SK-N-DZ (cell line): Measurements from ENCODE around the gene SBF1.

Experiments used
- DNase-seq: peaks from one replicate; pipeline ENCODE4 v3.0.0-alpha.2; 2015; ENCODE audit warnings: low spot score

SBF1 gene

GRCh38 chr22:50467773-50468440 is 6.9 kb downstream of the SBF1 start:
- no peak for DNase-seq

GRCh38 chr22:50467341-50467740 is 7.5 kb downstream of the SBF1 start:
- DNase-seq = no peak

GRCh38 chr22:50465066-50465930 is 9.5 kb downstream of the SBF1 start:
- DNase-seq = no peak

GRCh38 chr22:50464451-50464850 is 10.4 kb downstream of the SBF1 start:
- no peak for DNase-seq

GRCh38 chr22:50463188-50463900 is 11.5 kb downstream of the SBF1 start:
- no peak for DNase-seq

- DNase-seq = no peak
Observed at GRCh38 chr22:50461979-50462540, 12.8 kb downstream of the SBF1 start.

GRCh38 chr22:50461536-50461935 is 13.3 kb downstream of the SBF1 start:
- DNase-seq = no peak

- no peak for DNase-seq
Observed at GRCh38 chr22:50460938-50461337, 13.9 kb downstream of the SBF1 start.

- no peak for DNase-seq
Observed at GRCh38 chr22:50459496-50460140, 15.2 kb downstream of the SBF1 start.

GRCh38 chr22:50459016-50459415 is 15.8 kb downstream of the SBF1 start:
- no peak for DNase-seq

- no peak for DNase-seq
Observed at GRCh38 chr22:50456466-50457234, 18.2 kb downstream of the SBF1 start.

- no peak for DNase-seq
Observed at GRCh38 chr22:50456026-50456425, 18.8 kb downstream of the SBF1 start.

GRCh38 chr22:50455201-50455600 is 19.6 kb downstream of the SBF1 start:
- no peak for DNase-seq

- no peak for DNase-seq
Observed at GRCh38 chr22:50454556-50455075, 20.2 kb downstream of the SBF1 start.

GRCh38 chr22:50452649-50453048 is 22.2 kb downstream of the SBF1 start:
- DNase-seq = no peak

GRCh38 chr22:50447576-50448551 is 27.0 kb downstream of the SBF1 start:
- DNase-seq = no peak

GRCh38 chr22:50446708-50447575 is 27.9 kb downstream of the SBF1 start:
- DNase-seq = no peak
